Lower lobe of right lung (tissue), 2 donors: ENCODE data around the gene TJAP1. TPM values are rescaled to one million over a fixed set of nuclear protein-coding genes. Genes with fewer than 3 reads are reported as not detected.
A peak's percentile ranks its signal among the peaks of the same experiment; 100 is the strongest.
"Not testable (repeated sequence)": the region's sequence is repeated elsewhere in the genome, so short reads cannot be mapped to it uniquely, and the experiment has no call there.

ENCODE experiments used
- ATAC-seq, 2 donors: fragments of 200-7000 bp; cut with Tn5 transposase; one replicate each; pipeline ENCODE4 v1.9.1; 2020 to 2022; ENCODE audit warnings: mild to moderate bottlenecking in 2 of 2, moderate library complexity in 2 of 2
- DNase-seq: peaks from one replicate; pipeline ENCODE4 v3.0.0-alpha.2; 2020
- H3K27ac ChIP-seq: fragments of 200-600 bp; one replicate; pipeline ENCODE4 v1.8.0; 2022
- H3K27me3 ChIP-seq: fragments of 200-600 bp; one replicate; pipeline ENCODE4 v1.8.0; 2022; ENCODE audit warnings: low read depth
- H3K36me3 ChIP-seq: fragments of 200-600 bp; one replicate; pipeline ENCODE4 v1.8.0; 2022; ENCODE audit warnings: mild to moderate bottlenecking
- H3K4me1 ChIP-seq: fragments of 200-600 bp; one replicate; pipeline ENCODE4 v1.8.0; 2022
- H3K4me3 ChIP-seq: fragments of 200-600 bp; one replicate; pipeline ENCODE4 v1.8.0; 2022; ENCODE audit warnings: mild to moderate bottlenecking
- H3K9me3 ChIP-seq: fragments of 200-600 bp; one replicate; pipeline ENCODE4 v1.8.0; 2022
- intact Hi-C: fragments of 100-400 bp; cut with DNase I; formaldehyde crosslinking; loops from one replicate; pipeline ENCODE4 v1.11.0; 2022
- total RNA-seq: library from RNA; stranded (reverse); fragmentation: NEBNext Ultra II Directional; extraction: Animal tissue kit (Norgen Biotek cat#: 25700); gene quantifications from one replicate; pipeline ENCODE4 v1.2.1, GENCODE V29; 2021
- TF ChIP-seq, protein P1 (sequence below): fragments of 200-600 bp; IDR thresholded peaks from one replicate; pipeline ENCODE4 v1.8.0; 2022; ENCODE audit warnings: antibody characterized with exemption, mild to moderate bottlenecking
- donor health status: DM: no; HTN: yes; CAD: no; lungs with severe emphysema.

The TJAP1 gene
- total RNA-seq, 1 donor from 2014 or later = 34.3 TPM

DNA sequence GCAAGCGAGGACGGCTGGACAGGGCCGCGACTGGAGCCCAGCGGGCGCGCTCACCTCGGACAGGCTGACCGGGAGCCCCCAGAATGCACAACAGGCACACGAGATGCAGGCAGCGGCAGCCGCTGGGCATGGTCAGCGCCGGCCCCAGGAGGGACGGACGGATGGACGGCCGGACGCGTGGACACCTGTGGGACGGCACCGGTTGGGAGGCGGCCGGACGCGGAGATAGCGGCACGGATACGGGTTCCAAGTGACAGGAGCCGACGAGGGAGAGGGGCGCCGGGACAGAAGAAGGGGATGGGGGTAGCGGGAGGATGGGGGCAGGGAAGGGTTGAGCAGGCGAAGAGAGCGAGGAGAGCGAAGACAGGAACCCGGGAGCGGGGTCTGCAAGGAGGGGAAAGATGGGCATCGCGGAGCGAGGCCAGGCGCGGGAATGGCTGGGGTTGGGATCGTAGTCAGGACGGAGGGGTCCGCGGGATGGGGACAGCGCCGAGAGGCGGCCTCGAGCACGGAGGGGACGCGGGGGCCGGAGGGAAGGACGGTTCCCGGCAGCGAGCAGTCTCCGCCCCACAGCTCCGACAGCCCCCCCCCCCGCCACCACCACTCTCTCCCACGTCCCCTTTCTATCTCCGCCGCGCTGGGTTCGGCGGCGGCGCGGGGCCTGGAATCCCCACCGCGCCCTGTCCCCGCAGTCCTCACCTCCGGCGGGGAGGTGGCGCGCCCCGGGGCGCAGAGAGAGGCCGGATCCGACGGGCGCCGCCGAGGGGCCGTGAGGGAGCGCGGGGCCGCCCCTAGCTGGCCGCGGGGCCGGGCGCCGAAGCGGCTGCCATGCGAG lies 22.5 kb upstream of the TJAP1 start:
- H3K4me1 ChIP-seq = peaks cover 11% of the 10 kb centered on the region
- peaks cover 34% of the 10 kb centered on the region for H3K36me3 ChIP-seq
- H3K27me3 ChIP-seq = peaks cover 35% of the 10 kb centered on the region
- TF ChIP-seq, protein P1, sequence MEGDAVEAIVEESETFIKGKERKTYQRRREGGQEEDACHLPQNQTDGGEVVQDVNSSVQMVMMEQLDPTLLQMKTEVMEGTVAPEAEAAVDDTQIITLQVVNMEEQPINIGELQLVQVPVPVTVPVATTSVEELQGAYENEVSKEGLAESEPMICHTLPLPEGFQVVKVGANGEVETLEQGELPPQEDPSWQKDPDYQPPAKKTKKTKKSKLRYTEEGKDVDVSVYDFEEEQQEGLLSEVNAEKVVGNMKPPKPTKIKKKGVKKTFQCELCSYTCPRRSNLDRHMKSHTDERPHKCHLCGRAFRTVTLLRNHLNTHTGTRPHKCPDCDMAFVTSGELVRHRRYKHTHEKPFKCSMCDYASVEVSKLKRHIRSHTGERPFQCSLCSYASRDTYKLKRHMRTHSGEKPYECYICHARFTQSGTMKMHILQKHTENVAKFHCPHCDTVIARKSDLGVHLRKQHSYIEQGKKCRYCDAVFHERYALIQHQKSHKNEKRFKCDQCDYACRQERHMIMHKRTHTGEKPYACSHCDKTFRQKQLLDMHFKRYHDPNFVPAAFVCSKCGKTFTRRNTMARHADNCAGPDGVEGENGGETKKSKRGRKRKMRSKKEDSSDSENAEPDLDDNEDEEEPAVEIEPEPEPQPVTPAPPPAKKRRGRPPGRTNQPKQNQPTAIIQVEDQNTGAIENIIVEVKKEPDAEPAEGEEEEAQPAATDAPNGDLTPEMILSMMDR = peak; percentile 4
- ATAC-seq (peak; percentile 94 to 96), DNase-seq (peak; percentile 91)
- intact Hi-C loops = no loop called here
- no peak overlapping the region for H3K27ac ChIP-seq
- no peaks in the 10 kb centered on the region for H3K9me3 ChIP-seq
- H3K4me3 ChIP-seq = peak overlapping the region; percentile 55

DNA sequence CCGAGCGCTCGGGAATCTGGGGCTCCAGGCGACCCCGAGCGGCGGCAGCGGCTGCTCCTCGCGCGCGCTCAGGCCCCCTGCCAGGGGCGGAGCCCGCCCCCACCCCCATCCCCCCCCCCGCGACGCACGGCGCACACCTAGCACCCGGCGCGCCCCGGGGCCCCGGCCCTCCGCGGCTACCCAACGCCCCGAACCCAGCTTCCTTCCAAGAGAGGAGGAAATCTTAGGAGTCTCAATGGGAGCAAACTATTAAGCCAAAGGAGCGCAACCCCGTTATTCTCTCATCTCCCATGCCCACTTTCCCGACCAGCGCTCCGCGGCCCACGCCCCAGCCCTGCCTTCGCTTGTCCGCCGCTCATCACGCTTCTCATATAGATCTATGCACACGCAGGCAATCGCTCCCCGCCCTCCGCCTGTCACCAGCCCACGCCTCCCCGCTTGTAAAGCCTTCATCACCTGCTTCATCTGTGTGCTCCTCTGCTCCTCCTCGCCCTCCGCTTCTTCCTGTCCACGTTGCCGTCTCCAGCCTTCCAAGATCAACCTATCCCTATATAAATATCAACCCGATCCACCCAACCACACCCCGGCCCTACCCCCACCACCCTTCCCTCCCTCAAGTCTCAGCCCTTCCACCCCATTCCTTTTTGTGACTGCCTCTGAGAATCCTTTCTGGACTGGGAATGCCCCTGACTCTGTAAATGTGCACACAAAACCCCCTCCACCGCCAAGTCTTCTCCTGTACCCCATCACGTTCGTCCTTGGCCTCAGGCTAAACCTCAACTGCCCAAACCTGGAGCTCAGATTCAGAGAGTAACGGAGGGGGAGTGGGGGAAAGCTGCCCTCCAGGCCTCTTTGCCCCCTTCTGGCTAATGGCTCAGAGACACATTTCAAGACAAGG lies 21.6 kb upstream of the TJAP1 start, which contains the start of gene DLK2:
Gene DLK2 (minus strand): TSS at position 18 of the 898 bp plus-strand sequence. CDS start 723 bp downstream, outside the sequence.
- peaks cover 26% of the 10 kb centered on the region for H3K36me3 ChIP-seq
- H3K4me3 ChIP-seq = peak within 1 kb of the TSS; percentile 55
- intact Hi-C loops = no loop called here
- H3K27ac ChIP-seq = no peak within 1 kb of the TSS
- H3K27me3 ChIP-seq = peaks cover 43% of the 10 kb centered on the region
- ATAC-seq (peak; percentile 6 to 11), DNase-seq (no peak)
- peaks cover 11% of the 10 kb centered on the region for H3K4me1 ChIP-seq
- TF ChIP-seq, protein P1 = no peak
- no peaks in the 10 kb centered on the region for H3K9me3 ChIP-seq

DNA sequence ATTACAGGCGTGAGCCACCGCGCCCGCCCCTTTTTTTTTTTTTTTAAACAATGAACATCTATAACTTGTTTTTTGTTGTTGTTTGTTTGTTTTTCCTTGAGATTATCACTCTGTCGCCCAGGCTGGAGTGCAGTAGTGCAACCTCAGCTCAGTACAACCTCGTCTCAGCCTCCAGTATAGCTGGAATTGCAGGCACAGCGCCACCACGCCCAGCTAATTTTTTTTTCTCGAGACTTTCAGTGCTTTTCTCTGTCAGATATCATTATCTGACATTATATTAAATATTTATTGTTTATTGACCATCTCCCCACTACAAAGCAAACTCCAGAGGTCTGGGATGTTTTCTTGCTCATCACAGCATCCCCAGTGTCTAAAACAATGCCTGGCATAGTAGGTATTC lies 19.7 kb upstream of the TJAP1 start:
- Histone ChIP-seq H3K36me3 (peaks cover 7% of the 10 kb centered on the region), H3K4me1 (peaks cover 11% of the 10 kb centered on the region), H3K27ac (no peak overlapping the region), H3K27me3 (peaks cover 48% of the 10 kb centered on the region), H3K9me3 (no peaks in the 10 kb centered on the region), H3K4me3 (no peak overlapping the region)
- TF ChIP-seq, protein P1 = no peak
- DNase-seq (no peak), ATAC-seq (no peak)
- intact Hi-C loops = no loop called here

DNA sequence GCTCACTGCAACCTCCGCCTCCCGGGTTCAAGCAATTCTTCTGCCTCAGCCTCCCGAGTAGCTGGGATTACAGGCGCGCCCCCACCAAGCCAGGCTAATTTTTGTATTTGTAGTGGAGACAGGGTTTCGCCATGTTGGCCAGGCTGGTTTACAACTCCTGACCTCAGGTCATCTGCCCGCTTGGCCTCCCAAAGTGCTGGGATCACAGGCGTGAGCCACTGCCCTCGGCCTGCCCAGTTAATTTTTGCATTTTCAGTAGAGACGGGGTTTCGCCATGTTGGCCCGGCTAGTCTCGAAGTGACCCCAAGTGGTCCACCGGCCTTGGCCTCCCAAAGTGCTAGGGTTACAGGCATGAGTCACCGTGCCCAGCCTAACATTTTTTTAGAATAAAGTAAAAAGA lies 19.2 kb upstream of the TJAP1 start:
- H3K27ac ChIP-seq, H3K4me3 ChIP-seq, ATAC-seq, DNase-seq, H3K36me3 ChIP-seq, H3K9me3 ChIP-seq, intact Hi-C loops: not testable (repeated sequence)
- Histone ChIP-seq H3K4me1 (peaks cover 11% of the 10 kb centered on the region), H3K27me3 (peaks cover 54% of the 10 kb centered on the region)

DNA sequence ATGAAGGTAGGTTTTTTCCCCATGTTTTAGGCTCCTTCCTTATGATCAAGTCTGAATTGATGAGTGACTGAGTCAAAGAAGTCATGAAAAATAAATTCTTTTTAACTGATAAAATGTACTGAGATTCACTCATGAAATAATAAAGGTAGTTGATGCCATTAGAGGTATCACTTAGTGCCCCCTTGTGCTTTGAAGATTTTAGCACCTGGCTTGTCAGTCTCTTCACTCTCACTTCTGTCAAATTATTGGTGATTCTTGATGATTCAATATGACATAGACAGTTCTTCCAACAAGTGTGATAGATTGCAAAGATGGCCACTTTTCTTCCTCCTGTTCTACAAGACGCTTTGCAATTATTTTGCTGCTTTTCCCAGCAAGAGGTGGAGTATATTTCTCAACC lies 17.8 kb upstream of the TJAP1 start:
- Histone ChIP-seq H3K36me3 (no peaks in the 10 kb centered on the region), H3K4me3 (no peak overlapping the region), H3K27me3 (peaks cover 59% of the 10 kb centered on the region), H3K27ac (no peak overlapping the region), H3K4me1 (peaks cover 7% of the 10 kb centered on the region), H3K9me3 (no peaks in the 10 kb centered on the region)
- no peak for ATAC-seq
- DNase-seq = no peak
- TF ChIP-seq, protein P1 = no peak
- intact Hi-C loops = no loop called here
